ENCODE data around the gene MAST3.
"Not testable (repeated sequence)": the region's sequence is repeated elsewhere in the genome, so short reads cannot be mapped to it uniquely, and the experiment has no call there.

Gene MAST3

GRCh38 chr19:18097993-18098890 lies 664 bp downstream of the MAST3 start:
- peaks cover 3% of the 10 kb centered on the region; the same call in 1 of the 2 replicates for H3K4me1 ChIP-seq (ENCODE audit: insufficient read depth, low read length)
- H3K36me3 ChIP-seq (ENCODE audit: insufficient read depth, low read length): no peaks in the 10 kb centered on the region
- peak overlapping the region; percentile 68; the same call in 1 of the 2 replicates for H3K9ac ChIP-seq (ENCODE audit: low read depth, low read length)
- H3K9me3 ChIP-seq (ENCODE audit: control insufficient read depth, insufficient read depth, low read length): no peaks in the 10 kb centered on the region

GRCh38 chr19:18098891-18099622 lies 1.5 kb downstream of the MAST3 start:
- no peaks in the 10 kb centered on the region for H3K9me3 ChIP-seq (ENCODE audit: control insufficient read depth, insufficient read depth, low read length)
- peaks cover 3% of the 10 kb centered on the region; the same call in 1 of the 2 replicates for H3K4me1 ChIP-seq (ENCODE audit: insufficient read depth, low read length)
- no peaks in the 10 kb centered on the region for H3K36me3 ChIP-seq (ENCODE audit: insufficient read depth, low read length)
- H3K9ac ChIP-seq (ENCODE audit: low read depth, low read length): peak overlapping the region; percentile 68; the same call in 1 of the 2 replicates

- Histone ChIP-seq H3K9ac (ENCODE audit: low read depth, low read length) (no peak overlapping the region), H3K9me3 (ENCODE audit: control insufficient read depth, insufficient read depth, low read length) (no peaks in the 10 kb centered on the region)
Observed at GRCh38 chr19:18099623-18099995, 2.0 kb downstream of the MAST3 start.

GRCh38 chr19:18100710-18101109 lies 3.1 kb downstream of the MAST3 start:
- H3K36me3 ChIP-seq (ENCODE audit: insufficient read depth, low read length): no peaks in the 10 kb centered on the region
- H3K4me1 ChIP-seq (ENCODE audit: insufficient read depth, low read length): peaks cover 3% of the 10 kb centered on the region; the same call in 1 of the 2 replicates
- peak overlapping the region; percentile 42; the same call in 1 of the 2 replicates for H3K9ac ChIP-seq (ENCODE audit: low read depth, low read length)
- no peaks in the 10 kb centered on the region for H3K9me3 ChIP-seq (ENCODE audit: control insufficient read depth, insufficient read depth, low read length)

More at GRCh38 chr19:18099623-18099995, 2.0 kb downstream of the MAST3 start:
- Histone ChIP-seq H3K4me1 (ENCODE audit: insufficient read depth, low read length) (peaks cover 3% of the 10 kb centered on the region; the same call in 1 of the 2 replicates), H3K36me3 (ENCODE audit: insufficient read depth, low read length) (no peaks in the 10 kb centered on the region)

- H3K36me3 ChIP-seq (ENCODE audit: insufficient read depth, low read length): no peaks in the 10 kb centered on the region
- H3K4me1 ChIP-seq (ENCODE audit: insufficient read depth, low read length): peaks cover 3% of the 10 kb centered on the region; the same call in 1 of the 2 replicates
- no peaks in the 10 kb centered on the region for H3K9me3 ChIP-seq (ENCODE audit: control insufficient read depth, insufficient read depth, low read length)
- H3K9ac ChIP-seq (ENCODE audit: low read depth, low read length): peak overlapping the region; percentile 42; the same call in 1 of the 2 replicates
Observed at GRCh38 chr19:18101268-18101667, 3.7 kb downstream of the MAST3 start.

GRCh38 chr19:18102916-18103542 lies 5.5 kb downstream of the MAST3 start:
- Histone ChIP-seq H3K9ac (ENCODE audit: low read depth, low read length) (no peak overlapping the region), H3K36me3 (ENCODE audit: insufficient read depth, low read length) (no peaks in the 10 kb centered on the region), H3K4me1 (ENCODE audit: insufficient read depth, low read length) (peaks cover 3% of the 10 kb centered on the region; the same call in 1 of the 2 replicates), H3K9me3 (ENCODE audit: control insufficient read depth, insufficient read depth, low read length) (no peaks in the 10 kb centered on the region)

- H3K4me1 ChIP-seq (ENCODE audit: insufficient read depth, low read length): peaks cover 9% of the 10 kb centered on the region
- peak overlapping the region; percentile 47; the same call in 1 of the 2 replicates for H3K9ac ChIP-seq (ENCODE audit: low read depth, low read length)
- H3K9me3 ChIP-seq (ENCODE audit: control insufficient read depth, insufficient read depth, low read length): no peaks in the 10 kb centered on the region
Observed at GRCh38 chr19:18104793-18105131, 7.2 kb downstream of the MAST3 start.

GRCh38 chr19:18105259-18105658 lies 7.7 kb downstream of the MAST3 start:
- H3K4me1 ChIP-seq (ENCODE audit: insufficient read depth, low read length); H3K9me3 ChIP-seq (ENCODE audit: control insufficient read depth, insufficient read depth, low read length); H3K9ac ChIP-seq (ENCODE audit: low read depth, low read length); H3K36me3 ChIP-seq (ENCODE audit: insufficient read depth, low read length): not testable (repeated sequence)

More at GRCh38 chr19:18104793-18105131, 7.2 kb downstream of the MAST3 start:
- H3K36me3 ChIP-seq (ENCODE audit: insufficient read depth, low read length): no peaks in the 10 kb centered on the region

- H3K9ac ChIP-seq (ENCODE audit: low read depth, low read length): no peak overlapping the region
- peaks cover 6% of the 10 kb centered on the region for H3K4me1 ChIP-seq (ENCODE audit: insufficient read depth, low read length)
- H3K9me3 ChIP-seq (ENCODE audit: control insufficient read depth, insufficient read depth, low read length): no peaks in the 10 kb centered on the region
- H3K36me3 ChIP-seq (ENCODE audit: insufficient read depth, low read length): no peaks in the 10 kb centered on the region
Observed at GRCh38 chr19:18107235-18107634, 9.7 kb downstream of the MAST3 start.

GRCh38 chr19:18108897-18109296 lies 11.3 kb downstream of the MAST3 start:
- Histone ChIP-seq H3K9ac (ENCODE audit: low read depth, low read length) (no peak overlapping the region), H3K4me1 (ENCODE audit: insufficient read depth, low read length) (peaks cover 6% of the 10 kb centered on the region), H3K9me3 (ENCODE audit: control insufficient read depth, insufficient read depth, low read length) (no peaks in the 10 kb centered on the region), H3K36me3 (ENCODE audit: insufficient read depth, low read length) (no peaks in the 10 kb centered on the region)

- H3K4me1 ChIP-seq (ENCODE audit: insufficient read depth, low read length): peaks cover 6% of the 10 kb centered on the region
- H3K9me3 ChIP-seq (ENCODE audit: control insufficient read depth, insufficient read depth, low read length): no peaks in the 10 kb centered on the region
- peak overlapping the region; percentile 51 for H3K9ac ChIP-seq (ENCODE audit: low read depth, low read length)
- H3K36me3 ChIP-seq (ENCODE audit: insufficient read depth, low read length): no peaks in the 10 kb centered on the region
Observed at GRCh38 chr19:18109341-18109732, 11.8 kb downstream of the MAST3 start.

GRCh38 chr19:18109733-18110608 lies 12.4 kb downstream of the MAST3 start:
- H3K9ac ChIP-seq (ENCODE audit: low read depth, low read length): peak overlapping the region; percentile 51
- H3K36me3 ChIP-seq (ENCODE audit: insufficient read depth, low read length): no peaks in the 10 kb centered on the region
- no peaks in the 10 kb centered on the region for H3K9me3 ChIP-seq (ENCODE audit: control insufficient read depth, insufficient read depth, low read length)
- peaks cover 6% of the 10 kb centered on the region for H3K4me1 ChIP-seq (ENCODE audit: insufficient read depth, low read length)

GRCh38 chr19:18110609-18111232 lies 13.1 kb downstream of the MAST3 start:
- peak overlapping the region; percentile 51; the same call in 1 of the 2 replicates for H3K9ac ChIP-seq (ENCODE audit: low read depth, low read length)
- H3K36me3 ChIP-seq (ENCODE audit: insufficient read depth, low read length): no peaks in the 10 kb centered on the region
- H3K4me1 ChIP-seq (ENCODE audit: insufficient read depth, low read length): peaks cover 6% of the 10 kb centered on the region
- no peaks in the 10 kb centered on the region for H3K9me3 ChIP-seq (ENCODE audit: control insufficient read depth, insufficient read depth, low read length)
